Fibroblast of skin of left biceps (primary cell): ENCODE measurements around the gene RETREG3.

Experiments used
- DNase-seq, 2 experiments: peaks; one replicate each; pipeline ENCODE4 v3.0.0-alpha.2; 2013; ENCODE audit warnings: low read depth in 2 of 2

The RETREG3 gene

DNA sequence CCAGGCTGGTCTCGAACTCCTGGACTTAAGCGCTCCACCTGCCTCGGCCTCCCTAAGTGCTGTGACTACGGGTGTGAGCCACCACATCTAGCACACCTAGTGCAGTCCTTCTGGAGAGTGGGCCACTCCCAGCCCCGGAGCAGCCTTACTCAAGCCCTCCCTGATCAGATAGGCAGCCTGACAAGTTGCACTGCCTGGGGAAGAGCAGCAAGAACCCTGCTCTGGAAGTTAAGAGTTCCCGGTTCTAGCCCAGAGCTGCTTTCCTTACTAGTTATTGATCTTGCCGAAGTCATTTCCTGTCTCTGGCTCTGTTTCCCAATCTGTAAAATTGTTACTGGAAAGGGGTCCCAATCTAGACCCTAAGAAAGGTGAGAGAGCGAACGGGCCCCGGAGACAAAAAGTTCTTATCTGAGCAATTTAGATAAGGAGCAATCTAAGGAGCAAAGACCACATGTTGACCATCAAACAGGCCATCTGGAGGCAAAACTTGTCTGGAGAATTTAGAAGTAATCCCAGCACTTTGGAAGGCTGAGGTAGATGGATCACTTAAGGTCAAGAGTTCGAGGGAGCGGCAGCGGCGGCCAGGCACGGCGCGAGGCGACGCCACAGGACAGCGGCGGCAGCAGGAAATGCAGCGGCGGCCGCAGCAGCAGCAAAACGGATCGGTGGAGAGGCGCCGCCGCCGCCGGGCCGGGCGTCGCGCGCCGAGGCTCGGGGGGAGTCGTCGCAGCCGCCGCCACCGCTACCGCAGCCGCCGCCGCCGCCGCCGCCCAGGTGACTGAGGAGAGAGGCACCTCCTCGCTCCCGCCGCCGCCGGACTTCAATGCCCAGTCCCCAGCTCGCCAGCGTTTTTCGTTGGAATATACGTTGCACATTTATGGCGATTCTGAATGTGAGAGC is 77.5 kb downstream of the RETREG3 start:
- no peak for DNase-seq

DNA sequence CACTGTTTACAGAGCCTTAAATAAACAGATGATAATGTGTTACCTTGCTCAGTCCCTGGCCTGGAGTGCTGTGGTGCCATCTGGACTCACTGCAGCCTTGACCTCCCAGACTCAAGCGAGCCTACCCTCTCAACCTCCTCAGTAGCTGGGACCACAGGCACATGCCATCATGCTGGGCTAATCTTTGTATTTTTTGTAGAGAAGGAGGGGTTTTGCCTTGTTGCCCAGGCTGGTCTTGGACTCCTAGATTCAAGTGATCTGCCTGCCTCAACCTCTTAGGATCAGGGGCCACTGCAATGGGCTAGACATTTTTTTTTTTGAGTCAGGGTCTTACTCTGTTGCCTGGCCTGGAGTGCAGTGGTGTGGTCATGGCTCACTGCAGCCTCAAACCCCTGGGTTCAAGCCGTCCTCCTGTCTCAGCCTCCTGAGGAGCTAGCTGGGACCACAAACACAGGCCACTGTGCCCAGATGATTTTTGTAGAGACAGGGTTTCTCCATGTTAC is 78.2 kb downstream of the RETREG3 start:
- DNase-seq = no peak
